Esophagus muscularis mucosa (tissue), 3 donors: ENCODE data around the gene JAK3.

Experiments used
- POLR2A ChIP-seq: fragments of 450-650 bp; IDR thresholded peaks from one replicate; pipeline ENCODE4 v1.6.1; 2017; ENCODE audit warnings: antibody characterized with exemption, moderate library complexity, mild to moderate bottlenecking, low read depth
- POLR2AphosphoS5 ChIP-seq, 2 donors: sonication (generic); formaldehyde crosslinking; IDR thresholded peaks; one replicate each; pipeline ENCODE4 v1.6.1; 2017; ENCODE audit warnings: antibody characterized with exemption in 2 of 2
- TF ChIP-seq, protein P1 (sequence below), 3 experiments: fragments of 200-600 bp in 2 of 3; fragments of 450-650 bp in 1 of 3; sonication (generic) in 2 of 3; IDR thresholded peaks; one replicate each; pipeline ENCODE4 v1.5.1; 2017 to 2019; ENCODE audit warnings: antibody characterized with exemption in 3 of 3, mild to moderate bottlenecking in 2 of 3, moderate library complexity in 1 of 3

DNA sequence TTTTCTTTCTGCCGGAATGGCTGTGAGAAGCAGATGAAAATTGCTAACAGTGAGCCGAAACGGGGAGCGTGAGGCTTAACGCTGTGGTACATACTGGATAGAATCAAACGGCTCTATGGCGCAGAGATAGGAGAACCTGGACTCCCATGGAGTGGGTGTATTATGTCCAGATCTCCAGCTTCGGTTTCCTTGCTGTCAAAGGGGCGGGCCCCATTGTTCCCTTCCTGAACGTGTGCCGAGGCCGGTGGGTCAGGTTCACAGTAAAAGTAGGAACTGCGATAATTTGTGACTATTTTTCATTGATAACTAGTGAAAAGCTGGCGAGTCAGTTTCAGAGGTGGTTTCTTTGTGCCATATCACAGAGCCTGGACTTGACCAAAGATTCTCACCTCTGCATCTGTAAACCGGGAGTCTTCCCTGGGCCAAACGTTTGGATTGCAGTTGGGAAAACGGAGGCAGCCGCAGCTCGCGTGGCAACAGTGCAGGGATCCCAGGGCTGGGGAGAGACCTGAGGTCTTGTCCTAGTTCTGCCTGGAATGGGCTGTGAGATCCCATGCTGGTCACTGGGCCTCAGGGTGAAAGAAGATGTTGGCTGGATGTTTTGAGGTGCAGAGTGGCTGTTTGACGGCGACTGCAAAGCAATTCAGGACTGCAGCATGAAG lies 12.7 kb upstream of the JAK3 start:
- TF ChIP-seq POLR2A (no peak), POLR2AphosphoS5 (IDR thresholded peaks at IDR 0.05) (no peak)
- TF ChIP-seq, protein P1, sequence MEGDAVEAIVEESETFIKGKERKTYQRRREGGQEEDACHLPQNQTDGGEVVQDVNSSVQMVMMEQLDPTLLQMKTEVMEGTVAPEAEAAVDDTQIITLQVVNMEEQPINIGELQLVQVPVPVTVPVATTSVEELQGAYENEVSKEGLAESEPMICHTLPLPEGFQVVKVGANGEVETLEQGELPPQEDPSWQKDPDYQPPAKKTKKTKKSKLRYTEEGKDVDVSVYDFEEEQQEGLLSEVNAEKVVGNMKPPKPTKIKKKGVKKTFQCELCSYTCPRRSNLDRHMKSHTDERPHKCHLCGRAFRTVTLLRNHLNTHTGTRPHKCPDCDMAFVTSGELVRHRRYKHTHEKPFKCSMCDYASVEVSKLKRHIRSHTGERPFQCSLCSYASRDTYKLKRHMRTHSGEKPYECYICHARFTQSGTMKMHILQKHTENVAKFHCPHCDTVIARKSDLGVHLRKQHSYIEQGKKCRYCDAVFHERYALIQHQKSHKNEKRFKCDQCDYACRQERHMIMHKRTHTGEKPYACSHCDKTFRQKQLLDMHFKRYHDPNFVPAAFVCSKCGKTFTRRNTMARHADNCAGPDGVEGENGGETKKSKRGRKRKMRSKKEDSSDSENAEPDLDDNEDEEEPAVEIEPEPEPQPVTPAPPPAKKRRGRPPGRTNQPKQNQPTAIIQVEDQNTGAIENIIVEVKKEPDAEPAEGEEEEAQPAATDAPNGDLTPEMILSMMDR (IDR thresholded peaks at IDR 0.05) = no peak
